NCI-H446 (cell line): ENCODE data around the gene ANKRD63.

Experiments
- DNase-seq, 2 experiments: peaks; one replicate each; lab custom pipeline; 2025; lab: John Stamatoyannopoulos, UW

Gene ANKRD63

GRCh38 chr15:40257656-40258450 lies 25.0 kb downstream of the ANKRD63 start:
- no peak for DNase-seq

GRCh38 chr15:40256638-40257235 lies 26.1 kb downstream of the ANKRD63 start:
- DNase-seq, result no peak

GRCh38 chr15:40255033-40255432 lies 27.8 kb downstream of the ANKRD63 start:
- DNase-seq, result no peak

- no peak for DNase-seq
Observed at GRCh38 chr15:40254452-40254851, 28.4 kb downstream of the ANKRD63 start.

GRCh38 chr15:40253167-40253790 lies 29.6 kb downstream of the ANKRD63 start:
- no peak for DNase-seq

- no peak for DNase-seq
Observed at GRCh38 chr15:40252438-40253166, 30.3 kb downstream of the ANKRD63 start.

- DNase-seq, result no peak
Observed at GRCh38 chr15:40252141-40252437, 30.8 kb downstream of the ANKRD63 start.

- no peak for DNase-seq
Observed at GRCh38 chr15:40251486-40252140, 31.3 kb downstream of the ANKRD63 start.

- no peak for DNase-seq
Observed at GRCh38 chr15:40250771-40251483, 31.9 kb downstream of the ANKRD63 start.

GRCh38 chr15:40250304-40250656 lies 32.6 kb downstream of the ANKRD63 start:
- DNase-seq, result no peak

- no peak for DNase-seq
Observed at GRCh38 chr15:40249477-40250303, 33.2 kb downstream of the ANKRD63 start.

GRCh38 chr15:40248006-40248783 lies 34.7 kb downstream of the ANKRD63 start:
- DNase-seq, result no peak

- DNase-seq, result no peak
Observed at GRCh38 chr15:40247406-40247971, 35.4 kb downstream of the ANKRD63 start.

- no peak for DNase-seq
Observed at GRCh38 chr15:40246496-40247280, 36.2 kb downstream of the ANKRD63 start.

GRCh38 chr15:40245666-40246450 lies 37.0 kb downstream of the ANKRD63 start:
- no peak for DNase-seq

- DNase-seq, result no peak
Observed at GRCh38 chr15:40244961-40245523, 37.8 kb downstream of the ANKRD63 start.

GRCh38 chr15:40243126-40243810 lies 39.6 kb downstream of the ANKRD63 start:
- no peak for DNase-seq
